Activated CD4-positive, alpha-beta T cell treated with anti-CD3 and anti-CD28 coated beads, Interleukin-10, Interleukin-2, amounts not matched to agents 100 ng/mL and 50 ng/mL, durations not matched to agents 16 hours and 8 hours (primary cell): Measurements from ENCODE around the gene RPEL1.
A peak's percentile ranks its signal among the peaks of the same experiment; 100 is the strongest.
"Not testable (repeated sequence)": the region's sequence is repeated elsewhere in the genome, so short reads cannot be mapped to it uniquely, and the experiment has no call there.

Experiments
- DNase-seq: peaks from one replicate; pipeline ENCODE4 v3.0.0-alpha.2; 2020

RPEL1 gene

GRCh38 chr10:103238506-103239252 is 7.0 kb upstream of the RPEL1 start:
- DNase-seq = no peak

- peak; percentile 36 for DNase-seq
Measured at GRCh38 chr10:103241262-103242011, 4.2 kb upstream of the RPEL1 start.

GRCh38 chr10:103244666-103245271 is 918 bp upstream of the RPEL1 start:
- peak; percentile 74 for DNase-seq

GRCh38 chr10:103246324-103246723 is 637 bp downstream of the RPEL1 start:
- DNase-seq = no peak

GRCh38 chr10:103254113-103254512 is 8.4 kb downstream of the RPEL1 start:
- DNase-seq = no peak

GRCh38 chr10:103254538-103255325 is 9.0 kb downstream of the RPEL1 start:
- DNase-seq = peak; percentile 81

- no peak for DNase-seq
Measured at GRCh38 chr10:103256613-103257012, 10.9 kb downstream of the RPEL1 start.

- no peak for DNase-seq
Measured at GRCh38 chr10:103257812-103258211, 12.1 kb downstream of the RPEL1 start.

GRCh38 chr10:103258928-103259327 is 13.2 kb downstream of the RPEL1 start:
- DNase-seq = not testable (repeated sequence)

- DNase-seq = no peak
Measured at GRCh38 chr10:103259989-103260388, 14.3 kb downstream of the RPEL1 start.

- peak; percentile 25 for DNase-seq
Measured at GRCh38 chr10:103262229-103262628, 16.5 kb downstream of the RPEL1 start.

- DNase-seq = peak; percentile 28
Measured at GRCh38 chr10:103265717-103266329, 20.1 kb downstream of the RPEL1 start.

GRCh38 chr10:103273041-103273441 is 27.4 kb downstream of the RPEL1 start:
- DNase-seq = no peak

- no peak for DNase-seq
Measured at GRCh38 chr10:103276251-103276895, 30.7 kb downstream of the RPEL1 start.

GRCh38 chr10:103276896-103277712 is 31.4 kb downstream of the RPEL1 start, which contains the start of gene INA:
TSS of gene INA (plus strand) at chr10:103277138. CDS start at chr10:103277212, 74 bp downstream.
- DNase-seq = peak; percentile 56

GRCh38 chr10:103277713-103278536 is 32.2 kb downstream of the RPEL1 start:
- no peak for DNase-seq

GRCh38 chr10:103278537-103278823 is 32.8 kb downstream of the RPEL1 start:
- no peak for DNase-seq

- DNase-seq = peak; percentile 30
Measured at GRCh38 chr10:103278862-103279298, 33.2 kb downstream of the RPEL1 start.

GRCh38 chr10:103280031-103280430 is 34.3 kb downstream of the RPEL1 start:
- no peak for DNase-seq

- DNase-seq = no peak
Measured at GRCh38 chr10:103280506-103280905, 34.8 kb downstream of the RPEL1 start.
